Body of pancreas (tissue), 4 donors: ENCODE measurements around the gene RIOK1. TPM values are rescaled to one million over a fixed set of nuclear protein-coding genes. Genes with fewer than 3 reads are reported as not detected.

Source experiments
- ATAC-seq: fragments of 150-250 bp; one replicate; pipeline ENCODE4 v1.9.1; 2016
- DNase-seq, 4 donors: peaks; one replicate each; pipeline ENCODE4 v3.0.0-alpha.2; 2019
- H3K27ac ChIP-seq, 4 donors: fragments of 200-600 bp; sonication (generic); 1 replicate in 3 of 4; 2 replicates in 1 of 4; pipeline versions ENCODE4 v1.5.1 to v1.6.1; 2016 to 2019; ENCODE audit warnings: mild to moderate bottlenecking in 1 of 4, mixed read lengths in 1 of 4, moderate library complexity in 1 of 4
- H3K27me3 ChIP-seq, 2 donors: fragments of 200-600 bp; sonication (generic); one replicate each; pipeline ENCODE4 v1.6.0; 2016; ENCODE audit warnings: mild to moderate bottlenecking in 1 of 2
- H3K36me3 ChIP-seq, 2 donors: fragments of 200-600 bp; sonication (generic); replicated peaks in 1 of 2; 2 replicates each; pipeline ENCODE4 v1.5.1; 2016; ENCODE audit warnings: low read depth in 2 of 2; ENCODE audit not compliant: insufficient read depth in 1 of 2
- H3K4me1 ChIP-seq: fragments of 200-600 bp; sonication (generic); one replicate; pipeline ENCODE4 v1.6.0; 2016
- H3K4me3 ChIP-seq, 2 donors: fragments of 200-600 bp; sonication (generic); 1 replicate in 1 of 2; 2 replicates in 1 of 2; pipeline ENCODE4 v1.5.1; 2016 to 2019
- H3K9me3 ChIP-seq, 3 donors: fragments of 200-600 bp; sonication (generic); 1 replicate in 2 of 3; 2 replicates in 1 of 3; pipeline ENCODE4 v1.5.1; 2016
- CTCF ChIP-seq, 7 experiments: fragments of 450-650 bp in 4 of 7; fragments of 200-600 bp in 3 of 7; sonication (generic) in 3 of 7; IDR thresholded peaks; one replicate each; pipeline ENCODE4 v1.5.1; 2016 to 2019; ENCODE audit warnings: antibody characterized with exemption in 7 of 7
- POLR2A ChIP-seq, 3 donors: fragments of 450-650 bp; IDR thresholded peaks; one replicate each; pipeline ENCODE4 v1.6.1; 2016; ENCODE audit warnings: antibody characterized with exemption in 3 of 3, mild to moderate bottlenecking in 2 of 3
- WGBS, 2 donors: methylation state at CpG; one replicate each; pipeline ENCODE4 v1.1.5; 2017; 5-methylcytosine and 5-hydroxymethylcytosine counted together
- intact Hi-C: fragments of 100-400 bp; cut with DNase I; formaldehyde crosslinking; loops from one replicate; pipeline ENCODE4 v1.15.1; 2023
- total RNA-seq, 2 donors: library from RNA; depleted of rRNA; stranded (reverse); fragments of >200 nt; gene quantifications; one replicate each; pipeline ENCODE4 v1.1.0, GENCODE V29; 2016

RIOK1 gene
- total RNA-seq, 2 donors from 2014 or later = 7.9 to 19.2 TPM

- H3K36me3 ChIP-seq = peaks cover 0 to 18% of the 10 kb centered on the region in 2 donors
- no peaks in the 10 kb centered on the region for H3K9me3 ChIP-seq
- ATAC-seq (no peak), DNase-seq (no peak)
- H3K4me1 ChIP-seq = peaks cover 6% of the 10 kb centered on the region
- 70 to 76% methylated on average over 2 of the region's 2 CpGs for WGBS, 2 donors
- no peaks in the 10 kb centered on the region for H3K27me3 ChIP-seq
- no peak overlapping the region for H3K27ac ChIP-seq
- H3K4me3 ChIP-seq = no peak overlapping the region
- intact Hi-C loops = loop anchor here (10.0 kb wide), 1 partner anchor 157 kb away; no protein-coding TSS in a partner anchor
- TF ChIP-seq CTCF (IDR thresholded peaks at IDR 0.05) = no peak
- no peak for TF ChIP-seq POLR2A (IDR thresholded peaks at IDR 0.05)
Measured at GRCh38 chr6:7417684-7418083, 28.1 kb downstream of the RIOK1 start.

DNA sequence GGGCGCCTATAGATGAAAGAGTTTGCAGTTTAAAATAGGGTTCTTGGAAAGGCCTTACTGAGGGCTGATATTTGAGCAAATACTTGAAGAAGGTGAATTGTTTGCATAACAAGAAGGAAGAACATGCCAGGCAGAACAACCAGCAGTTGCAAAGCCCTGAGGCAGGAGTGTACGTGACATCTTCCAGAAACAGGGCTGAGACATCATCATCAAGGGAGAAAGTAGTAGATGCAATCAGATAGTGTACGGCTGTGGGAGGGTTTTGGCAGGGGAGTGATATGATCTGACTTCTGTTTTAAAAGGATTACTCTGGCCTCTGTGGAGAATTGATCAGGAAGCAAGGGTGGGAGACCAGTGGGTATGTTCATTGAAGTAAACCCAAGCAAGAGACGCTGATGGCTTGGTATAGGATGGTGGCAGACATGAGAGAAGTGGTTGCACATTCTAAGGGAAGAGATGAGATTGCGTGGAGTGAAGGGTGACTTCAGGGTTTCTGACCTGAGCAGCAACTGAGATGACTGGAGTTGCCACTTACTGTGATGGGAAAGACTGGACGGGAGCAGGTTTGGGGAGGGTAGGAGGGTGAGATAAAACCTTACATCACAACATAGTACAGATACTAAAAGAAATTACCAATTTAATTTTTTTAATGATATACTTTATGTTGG is 28.8 kb downstream of the RIOK1 start:
- intact Hi-C loops = loop anchor here (10.0 kb wide), 1 partner anchor 156 kb away; no protein-coding TSS in a partner anchor
- Histone ChIP-seq H3K36me3 (peaks cover 0 to 18% of the 10 kb centered on the region in 2 donors), H3K27ac (no peak overlapping the region), H3K27me3 (no peaks in the 10 kb centered on the region), H3K4me1 (peaks cover 6% of the 10 kb centered on the region), H3K9me3 (no peaks in the 10 kb centered on the region), H3K4me3 (no peak overlapping the region)
- no peak for ATAC-seq
- 93 to 94% methylated on average over 6 of the region's 6 CpGs for WGBS, 2 donors
- DNase-seq = no peak
- no peak for TF ChIP-seq POLR2A (IDR thresholded peaks at IDR 0.05)
- no peak for TF ChIP-seq CTCF (IDR thresholded peaks at IDR 0.05)

GRCh38 chr6:7419065-7419464 is 29.5 kb downstream of the RIOK1 start:
- DNase-seq = no peak
- intact Hi-C loops = loop anchor here (10.0 kb wide), 1 partner anchor 156 kb away; no protein-coding TSS in a partner anchor
- 32 to 46% methylated on average over 1 of the region's 1 CpG for whole genome bisulfite sequencing, 2 donors
- Histone ChIP-seq H3K27ac (no peak overlapping the region), H3K4me3 (no peak overlapping the region), H3K27me3 (no peaks in the 10 kb centered on the region), H3K36me3 (peaks cover 0 to 18% of the 10 kb centered on the region in 2 donors), H3K4me1 (peaks cover 6% of the 10 kb centered on the region), H3K9me3 (no peaks in the 10 kb centered on the region)
- ATAC-seq = no peak
- no peak for TF ChIP-seq CTCF (IDR thresholded peaks at IDR 0.05)
- no peak for TF ChIP-seq POLR2A (IDR thresholded peaks at IDR 0.05)

- 94 to 100% methylated on average over 3 of the region's 3 CpGs for WGBS, 2 donors
- Histone ChIP-seq H3K9me3 (no peaks in the 10 kb centered on the region), H3K27me3 (no peaks in the 10 kb centered on the region), H3K27ac (no peak overlapping the region), H3K4me1 (peaks cover 6% of the 10 kb centered on the region), H3K36me3 (peaks cover 0 to 10% of the 10 kb centered on the region in 2 donors), H3K4me3 (no peak overlapping the region)
- ATAC-seq (no peak), DNase-seq (no peak)
- TF ChIP-seq CTCF (IDR thresholded peaks at IDR 0.05) (no peak), POLR2A (IDR thresholded peaks at IDR 0.05) (no peak)
- intact Hi-C loops = loop anchor here (10.0 kb wide), 1 partner anchor 194 kb away; no protein-coding TSS in a partner anchor
Measured at GRCh38 chr6:7421066-7421465, 31.5 kb downstream of the RIOK1 start.

DNA sequence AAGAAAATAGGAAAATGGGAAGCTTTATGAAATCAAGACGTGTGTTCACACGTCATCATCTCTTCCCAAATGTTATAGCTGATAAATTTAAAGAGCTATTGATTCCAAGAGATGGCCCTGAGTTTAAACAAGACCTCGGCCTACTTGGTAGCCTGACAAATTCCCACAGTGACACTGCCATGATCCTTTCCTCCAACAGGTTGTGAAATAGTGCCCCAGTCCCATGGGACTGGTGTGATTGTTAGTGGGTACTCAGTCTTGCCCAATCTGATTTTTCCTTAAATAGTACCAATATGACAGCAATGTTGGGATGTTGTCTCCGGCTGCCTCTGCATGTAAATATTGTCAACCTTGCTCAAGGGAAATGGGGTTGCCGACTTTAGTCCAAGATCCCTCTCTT is 34.5 kb downstream of the RIOK1 start:
- Histone ChIP-seq H3K9me3 (no peaks in the 10 kb centered on the region), H3K4me1 (peaks cover 4% of the 10 kb centered on the region), H3K27ac (no peak overlapping the region), H3K36me3 (no peaks in the 10 kb centered on the region), H3K4me3 (no peak overlapping the region), H3K27me3 (no peaks in the 10 kb centered on the region)
- DNase-seq (no peak), ATAC-seq (no peak)
- no peak for TF ChIP-seq POLR2A (IDR thresholded peaks at IDR 0.05)
- no peak for TF ChIP-seq CTCF (IDR thresholded peaks at IDR 0.05)
- intact Hi-C loops = loop anchor here (10.0 kb wide), 1 partner anchor 191 kb away; no protein-coding TSS in a partner anchor
- WGBS, 2 donors = 78 to 89% methylated on average over 5 of the region's 5 CpGs
